Smooth muscle cell of bladder (primary cell): ENCODE measurements around the gene OOSP3. TPM values are rescaled to one million over a fixed set of nuclear protein-coding genes. Genes with fewer than 3 reads are reported as not detected.

Experiments
- total RNA-seq: library from RNA; depleted of rRNA; stranded (reverse); fragments of >200 nt; gene quantifications from 2 replicates; pipeline ENCODE4 v1.2.3, GENCODE V29; 2014

Gene OOSP3, protein sequence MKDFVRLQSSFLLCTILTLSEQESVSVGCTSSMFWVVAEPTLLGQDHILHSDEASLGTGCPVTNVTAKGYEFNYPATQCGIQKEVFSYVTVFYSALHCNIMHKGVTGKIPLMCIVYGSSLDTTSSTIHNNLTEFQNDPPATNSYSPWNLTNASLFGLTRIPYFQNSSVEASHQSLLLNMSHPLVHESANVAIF
- total RNA-seq, result not detected in 2 replicates

DNA sequence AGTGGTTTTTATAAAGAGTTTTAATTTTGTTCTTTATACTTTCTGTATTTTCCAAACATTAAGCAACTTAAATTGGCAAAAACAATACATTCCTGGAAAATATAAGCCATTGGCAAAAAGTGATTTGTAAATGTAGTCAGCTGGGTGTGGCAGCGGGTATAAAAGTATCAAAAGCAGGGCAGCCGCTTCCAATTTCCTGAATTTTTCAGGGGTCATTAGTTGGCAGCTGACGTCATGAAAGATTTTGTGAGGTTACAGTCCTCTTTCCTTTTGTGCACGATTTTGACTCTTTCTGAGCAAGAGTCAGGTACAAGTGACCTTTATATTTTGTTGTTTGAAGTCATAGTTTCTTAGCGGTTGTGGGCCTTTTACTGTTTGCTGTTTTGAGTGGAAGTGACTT, at the start of gene OOSP3:
Gene OOSP3 (plus strand): TSS at position 208 of the 400 bp plus-strand sequence. CDS start 27 bp downstream, at position 235.

DNA sequence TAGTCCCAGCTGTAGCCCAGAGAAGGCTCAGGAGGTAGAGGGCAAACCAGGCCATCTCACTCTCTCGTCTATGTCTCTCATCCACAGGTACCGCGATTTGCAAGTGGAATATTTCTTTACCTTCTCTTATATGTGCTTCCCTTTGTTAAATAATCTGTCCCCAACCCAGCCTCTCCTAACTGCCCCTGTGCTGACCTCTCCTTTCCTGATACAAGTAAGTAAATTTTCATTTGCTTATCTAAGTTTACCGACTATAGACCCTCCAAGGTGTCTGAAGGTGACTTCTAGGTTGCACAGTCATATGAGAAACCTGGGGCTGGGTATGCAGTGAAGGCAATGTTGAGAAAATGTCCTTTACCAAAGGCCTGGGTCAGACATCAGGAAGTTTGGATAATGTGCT, 33.2 kb upstream of the OOSP3 start, which contains the start of gene CBLIF:
Gene CBLIF (minus strand): TSS at position 101 of the 400 bp plus-strand sequence. CDS start 46 bp downstream, at position 55.

DNA sequence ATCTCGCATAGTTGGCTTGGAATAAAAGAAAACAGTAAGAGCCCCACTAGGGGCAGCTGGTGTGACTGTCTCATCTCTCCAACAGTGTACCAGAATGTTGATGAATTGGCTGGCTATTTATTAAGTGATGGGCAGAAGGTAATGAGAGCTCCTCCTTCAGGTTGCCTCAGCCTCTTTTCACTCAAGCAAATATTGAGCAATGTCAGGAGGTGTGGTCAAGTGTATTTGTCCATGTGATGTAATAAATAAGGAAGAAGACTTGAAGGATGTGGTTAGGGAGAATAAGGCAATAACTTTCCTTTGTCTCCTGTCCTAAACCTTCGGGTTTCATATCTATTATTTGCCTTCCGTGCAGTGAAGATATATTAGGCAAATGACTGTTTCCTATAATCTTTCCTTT, 12.2 kb upstream of the OOSP3 start, which contains the start of gene TCN1:
Gene TCN1 (minus strand): TSS at position 91 of the 400 bp plus-strand sequence. CDS start 17 bp downstream, at position 74.

DNA sequence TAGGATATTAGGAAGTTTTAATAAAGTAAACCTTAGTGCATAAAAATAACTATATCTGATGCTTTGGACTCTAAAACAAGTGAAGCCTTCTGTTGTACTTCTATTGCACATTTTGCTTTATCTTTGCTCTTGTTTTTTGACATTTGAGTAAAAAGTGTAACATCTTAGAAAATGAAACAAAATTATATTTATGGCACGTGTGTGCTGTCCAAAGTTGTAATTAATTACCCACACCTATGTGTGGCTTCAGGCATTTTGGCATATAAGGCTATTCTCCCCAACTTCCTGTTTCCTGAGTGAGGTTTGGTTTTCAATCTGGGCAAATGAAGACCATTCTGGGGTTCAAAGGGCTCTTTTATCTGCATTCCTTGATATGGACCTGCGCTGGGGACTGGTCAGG, 59.5 kb downstream of the OOSP3 start, which contains the start of gene OOSP1:
Gene OOSP1 (plus strand): TSS at position 301 of the 400 bp plus-strand sequence. CDS start 23 bp downstream, at position 324.

Other genes starting within 250 kb of the OOSP3 start
- 4.1 and 5.3 TPM in 2 replicates for gene PATL1, start 209.7 kb upstream of the OOSP3 start, total RNA-seq
- not detected in 2 replicates for gene OR10V1, start 164.9 kb upstream of the OOSP3 start, total RNA-seq
- 11.2 and 21.4 TPM in 2 replicates for gene STX3, start 123.4 kb upstream of the OOSP3 start, total RNA-seq
- gene MRPL16, start 68.0 kb upstream of the OOSP3 start, total RNA-seq, result 39.1 and 39.3 TPM in 2 replicates
- gene CBLIF, start 33.3 kb upstream of the OOSP3 start, total RNA-seq, result not detected in 2 replicates
- gene TCN1, start 12.3 kb upstream of the OOSP3 start, total RNA-seq, result not detected in 2 replicates
- gene OOSP1, start 59.6 kb downstream of the OOSP3 start, total RNA-seq, result not detected in 2 replicates
- not detected in 2 replicates for gene OOSP4A, start 85.3 kb downstream of the OOSP3 start, total RNA-seq
- not detected in 2 replicates for gene OOSP4B, start 138.4 kb downstream of the OOSP3 start, total RNA-seq
- gene OOSP2, start 161.6 kb downstream of the OOSP3 start, total RNA-seq, result not detected in 2 replicates
- gene MS4A3, start 177.9 kb downstream of the OOSP3 start, total RNA-seq, result not detected in 2 replicates
- not detected in 2 replicates for gene MS4A2, start 209.9 kb downstream of the OOSP3 start, total RNA-seq